GM21529 (cell line): Measurements from ENCODE around the gene MAPKBP1.

ENCODE experiments used
- ATAC-seq: cut with Tn5 transposase; IDR thresholded peaks from one replicate; pipeline ENCODE4 v1.9.1; 2021; ENCODE audit not compliant: unreplicated experiment

Gene MAPKBP1

DNA sequence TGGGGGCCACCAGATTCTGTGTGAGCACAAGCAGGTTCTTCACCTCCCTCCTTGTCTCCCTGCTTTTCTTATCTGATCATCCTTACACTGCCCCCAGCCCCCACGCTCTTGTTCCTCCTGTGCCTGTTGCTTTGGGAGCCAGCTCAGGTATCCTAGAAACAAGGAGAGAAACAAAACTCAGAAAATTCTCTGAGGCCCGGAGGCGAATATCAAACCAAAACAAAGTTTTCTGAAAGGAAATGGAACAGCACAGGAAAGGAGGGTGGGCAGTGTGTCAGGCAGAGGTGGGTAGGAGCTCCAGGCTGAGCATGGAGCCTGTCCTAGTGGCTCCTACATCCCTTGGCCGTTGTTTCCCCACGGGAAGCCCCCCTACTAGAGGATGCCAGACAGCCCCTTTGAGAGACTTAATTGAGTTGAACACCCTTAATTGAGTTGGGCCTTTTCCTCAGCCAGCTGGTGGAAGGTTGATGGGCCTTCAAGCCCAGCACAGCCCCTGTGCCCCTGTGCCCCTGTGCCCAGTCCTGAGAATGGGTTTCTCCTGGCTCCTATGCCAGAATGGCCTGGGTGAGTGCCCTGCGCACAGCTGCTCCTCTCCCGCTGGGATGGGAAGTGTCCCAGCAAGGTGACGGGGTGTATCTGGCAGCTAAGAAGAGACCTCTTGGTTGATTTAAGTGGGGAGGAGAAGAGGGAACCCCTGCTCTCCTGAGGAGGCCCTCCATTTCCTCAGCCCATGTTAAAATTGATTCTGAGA lies 30.8 kb downstream of the MAPKBP1 start:
- no peak for ATAC-seq

DNA sequence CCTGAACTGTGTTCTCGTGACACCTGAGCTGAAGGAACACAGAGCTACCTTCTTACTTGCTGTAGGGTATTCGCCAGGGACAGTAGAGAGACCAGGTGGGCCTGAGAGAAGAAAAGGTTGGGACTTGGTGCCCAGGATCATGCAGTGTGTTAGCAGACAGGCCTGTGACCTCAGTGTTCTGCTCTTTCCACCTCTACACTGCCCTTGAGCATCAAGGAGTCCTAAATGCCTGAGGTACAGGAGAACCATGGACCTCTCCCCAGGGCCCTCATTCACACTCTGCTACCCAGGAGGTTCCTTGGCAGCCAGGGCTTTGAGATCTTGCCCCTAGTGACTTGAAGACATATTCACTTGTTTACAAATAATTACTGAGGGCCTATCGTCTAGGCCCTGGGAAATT lies 31.4 kb downstream of the MAPKBP1 start:
- ATAC-seq, result no peak

DNA sequence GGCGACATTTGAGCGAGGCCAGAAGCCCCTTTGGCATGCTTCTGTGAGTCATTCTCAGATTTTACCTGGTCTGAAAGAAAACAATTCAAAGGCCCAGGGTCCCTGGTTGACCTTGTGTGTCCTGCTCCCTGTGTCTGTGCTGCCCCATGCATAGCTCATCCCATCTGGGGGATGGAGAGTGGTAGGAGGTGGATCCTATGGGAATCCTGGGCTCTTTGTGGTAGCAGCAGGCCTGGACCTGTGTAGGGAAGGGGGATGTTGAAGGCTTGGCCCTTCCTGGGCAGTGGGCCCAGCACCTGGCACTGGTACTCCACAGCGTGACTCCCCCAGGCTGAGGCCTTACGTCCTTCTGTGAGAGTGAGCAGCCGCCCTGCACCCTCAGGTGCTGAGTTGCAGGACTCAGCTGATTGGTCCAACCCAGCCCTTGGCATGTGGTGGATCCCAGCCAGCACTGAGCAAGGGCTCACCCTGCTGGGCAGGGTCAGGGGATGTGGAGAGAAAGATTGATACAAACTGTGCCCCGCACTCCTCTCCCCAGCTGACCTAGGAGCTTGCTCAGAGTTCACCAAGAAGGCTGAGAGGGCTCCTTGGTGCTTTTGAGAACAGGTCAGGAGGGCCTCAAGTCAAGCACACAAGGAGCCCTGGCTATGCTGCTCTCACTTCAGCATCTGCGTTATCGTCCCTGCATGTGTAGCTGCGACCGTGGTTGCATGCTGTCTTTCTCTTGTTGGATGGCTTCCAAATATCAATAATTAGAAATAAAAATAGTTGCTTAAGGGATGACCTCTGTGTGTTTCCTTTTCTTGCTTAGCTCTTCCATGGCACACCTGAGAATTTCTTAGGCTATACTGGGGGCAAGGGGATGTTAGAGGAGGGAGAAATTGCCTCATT lies 32.3 kb downstream of the MAPKBP1 start:
- no peak for ATAC-seq

DNA sequence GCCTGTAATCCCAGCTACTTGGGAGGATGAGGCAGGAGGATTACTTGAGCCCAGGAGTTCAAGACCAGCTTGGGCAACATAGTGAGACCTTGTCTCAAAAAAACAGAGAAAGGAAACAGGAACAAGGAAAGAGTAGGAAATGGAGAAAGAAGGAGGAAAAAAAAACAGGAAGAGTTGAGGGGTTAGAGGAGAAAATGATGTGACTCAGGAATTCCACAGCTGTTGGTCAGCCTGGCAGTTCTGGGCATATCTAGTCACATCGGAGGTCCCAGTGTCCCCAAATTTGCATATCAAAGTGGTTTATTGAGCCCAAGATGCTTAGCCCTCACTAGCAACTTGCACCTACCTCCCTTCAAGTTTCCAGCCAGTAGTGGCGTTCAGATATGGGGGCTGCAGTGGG lies 34.8 kb downstream of the MAPKBP1 start:
- ATAC-seq, result no peak

DNA sequence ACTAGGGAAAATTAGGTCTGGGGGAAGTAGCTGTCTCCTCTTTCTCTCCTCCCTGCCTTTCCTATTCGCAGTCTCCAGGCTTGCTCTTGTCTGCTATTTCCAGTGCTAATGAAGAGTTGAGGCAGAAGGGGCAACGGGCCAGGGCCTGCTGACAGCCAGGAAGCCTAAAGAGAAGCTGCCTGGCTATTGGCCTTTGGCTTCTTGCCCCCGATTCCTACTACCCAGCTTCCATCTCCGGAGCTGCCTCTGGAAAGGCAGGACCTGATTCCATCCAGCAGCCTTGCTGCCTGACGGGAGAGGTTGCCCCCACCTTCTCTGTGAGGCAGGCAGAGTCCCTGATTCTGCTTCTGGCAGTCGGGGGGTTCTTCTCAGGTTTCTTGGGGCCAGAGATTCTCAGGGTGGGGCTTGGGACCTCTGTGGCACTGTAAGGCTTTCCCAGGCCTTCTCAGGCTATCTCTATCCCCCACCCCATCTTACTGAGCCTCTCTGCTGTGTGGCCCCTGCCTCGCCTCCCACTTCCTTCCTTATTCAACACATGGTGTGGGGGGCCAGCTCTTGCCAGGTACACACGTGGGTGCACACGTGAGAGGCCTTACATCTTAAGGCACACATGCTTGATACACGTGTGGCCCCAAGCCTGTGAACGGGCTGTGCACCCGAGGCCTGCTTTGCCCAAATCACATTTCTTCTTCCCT lies 35.4 kb downstream of the MAPKBP1 start:
- ATAC-seq, result no peak

DNA sequence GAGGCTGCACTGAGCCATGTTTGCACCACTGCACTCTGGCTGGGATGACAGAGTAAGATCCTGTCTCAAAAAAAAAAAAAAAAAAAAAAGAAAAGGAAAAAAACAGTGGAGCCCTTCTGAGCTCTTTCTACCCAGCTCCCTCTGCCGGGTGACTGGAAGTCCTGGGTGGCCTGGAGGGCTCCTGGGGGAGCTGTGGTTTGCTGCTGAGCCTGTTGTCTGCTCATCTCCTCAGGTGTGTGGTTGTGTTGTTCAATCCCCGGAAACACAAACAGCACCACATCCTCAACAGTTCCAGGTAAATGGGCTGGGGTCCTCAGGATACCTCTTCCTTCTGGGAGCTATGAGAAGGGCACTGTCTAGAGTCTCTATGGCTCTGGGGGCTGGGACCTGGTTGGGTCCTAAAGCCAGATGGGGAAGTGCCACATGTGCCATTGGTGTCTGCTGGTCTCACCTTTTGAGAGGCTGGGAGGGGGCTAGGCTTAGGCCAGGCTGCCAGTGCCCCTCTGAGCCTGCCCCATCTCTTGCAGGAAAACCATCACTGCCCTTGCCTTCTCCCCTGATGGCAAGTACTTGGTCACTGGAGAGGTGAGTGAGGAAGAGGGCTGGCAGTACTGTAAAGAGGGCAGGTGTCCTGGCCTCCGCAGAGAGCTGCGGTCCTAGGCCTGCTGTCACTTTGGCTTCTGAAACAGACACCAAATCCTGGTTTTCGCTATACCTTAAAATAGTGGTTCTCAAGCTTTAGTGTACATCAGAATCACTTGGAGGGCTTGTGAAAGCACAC lies 36.6 kb downstream of the MAPKBP1 start:
- no peak for ATAC-seq

DNA sequence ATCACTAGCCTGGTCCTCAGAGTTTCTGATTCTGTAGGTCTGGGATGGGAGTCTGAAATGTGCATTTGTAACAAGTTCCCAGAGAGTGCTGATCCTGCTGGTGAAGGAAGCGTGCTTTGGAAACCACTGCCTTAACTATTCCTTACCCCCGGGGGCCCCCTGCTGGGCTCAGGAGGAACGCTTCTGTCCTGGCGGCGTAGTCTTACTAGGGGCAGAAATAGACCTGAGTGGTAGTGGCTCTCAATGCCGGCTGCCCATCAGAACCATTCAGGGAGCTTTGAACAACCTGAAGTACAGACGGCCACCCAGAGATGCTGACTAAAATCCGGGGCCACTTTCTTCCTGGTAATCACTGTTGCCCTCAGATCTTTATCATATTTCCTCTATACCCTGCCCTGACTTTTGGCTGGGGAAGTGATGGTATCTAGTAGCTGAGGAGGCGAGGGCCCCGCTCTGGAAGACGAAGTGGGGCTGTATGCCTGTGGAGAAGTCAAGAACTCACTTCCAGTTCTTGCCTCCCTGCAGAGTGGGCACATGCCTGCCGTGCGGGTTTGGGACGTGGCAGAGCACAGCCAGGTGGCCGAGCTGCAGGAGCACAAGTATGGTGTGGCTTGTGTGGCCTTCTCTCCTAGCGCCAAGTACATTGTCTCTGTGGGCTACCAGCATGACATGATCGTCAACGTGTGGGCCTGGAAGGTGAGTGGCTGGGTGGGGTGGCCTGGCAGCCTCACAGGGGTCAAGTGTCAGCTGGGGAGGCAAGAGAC lies 37.3 kb downstream of the MAPKBP1 start:
- no peak for ATAC-seq

DNA sequence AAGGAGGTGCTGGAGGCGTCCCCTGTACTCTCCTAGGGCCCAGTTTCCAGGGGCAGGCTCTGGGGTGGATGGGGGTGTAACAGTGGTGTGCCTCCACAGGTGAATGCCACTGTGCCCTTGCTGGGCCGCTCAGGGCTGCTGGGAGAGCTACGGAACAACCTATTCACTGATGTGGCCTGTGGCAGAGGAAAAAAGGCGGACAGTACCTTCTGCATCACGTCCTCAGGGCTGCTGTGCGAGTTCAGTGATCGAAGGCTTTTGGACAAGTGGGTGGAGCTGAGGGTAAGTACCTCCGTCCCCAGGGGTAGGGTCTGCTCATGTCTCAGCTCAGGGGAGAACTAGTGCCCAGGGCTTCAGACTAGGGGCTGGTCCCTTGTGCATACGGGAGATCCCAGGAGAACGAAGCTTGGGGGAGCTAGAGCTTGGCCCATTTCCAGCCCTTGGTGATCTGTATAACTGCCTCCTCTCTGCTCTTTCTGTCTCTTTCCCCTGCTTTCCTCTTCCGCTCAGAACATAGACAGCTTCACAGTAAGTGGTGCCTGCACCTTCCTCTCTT lies 38.6 kb downstream of the MAPKBP1 start:
- no peak for ATAC-seq

DNA sequence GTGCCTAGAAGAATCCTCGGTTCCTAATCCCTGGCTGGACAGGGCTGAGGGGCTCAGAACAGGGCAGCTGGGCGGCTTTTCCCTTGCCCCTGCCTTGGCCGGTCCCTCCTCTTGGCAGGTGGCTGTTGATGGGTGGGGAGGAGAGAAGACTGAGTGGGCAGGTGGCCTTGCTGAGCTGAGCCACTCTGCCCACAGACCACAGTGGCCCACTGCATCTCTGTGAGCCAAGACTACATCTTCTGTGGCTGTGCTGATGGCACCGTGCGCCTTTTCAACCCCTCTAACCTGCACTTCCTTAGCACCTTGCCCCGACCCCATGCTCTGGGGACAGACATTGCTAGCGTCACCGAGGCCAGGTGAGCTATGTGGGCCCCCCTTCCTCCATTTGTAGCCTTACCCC lies 39.1 kb downstream of the MAPKBP1 start:
- ATAC-seq, result no peak

DNA sequence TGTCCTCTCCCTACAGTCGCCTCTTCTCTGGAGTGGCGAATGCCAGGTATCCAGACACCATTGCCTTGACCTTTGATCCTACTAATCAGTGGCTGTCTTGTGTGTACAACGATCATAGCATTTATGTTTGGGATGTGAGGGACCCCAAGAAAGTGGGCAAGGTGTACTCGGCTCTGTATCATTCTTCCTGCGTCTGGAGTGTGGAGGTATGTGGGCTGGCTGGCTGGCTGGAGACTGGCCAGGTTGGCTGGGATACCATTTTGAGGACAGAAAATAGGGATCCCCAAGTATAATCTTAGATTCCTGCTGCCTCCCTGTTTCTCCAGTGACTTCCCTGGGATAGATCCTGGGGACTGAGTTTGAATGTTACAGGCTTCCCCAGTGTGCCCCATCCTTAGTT lies 40.2 kb downstream of the MAPKBP1 start:
- no peak for ATAC-seq

DNA sequence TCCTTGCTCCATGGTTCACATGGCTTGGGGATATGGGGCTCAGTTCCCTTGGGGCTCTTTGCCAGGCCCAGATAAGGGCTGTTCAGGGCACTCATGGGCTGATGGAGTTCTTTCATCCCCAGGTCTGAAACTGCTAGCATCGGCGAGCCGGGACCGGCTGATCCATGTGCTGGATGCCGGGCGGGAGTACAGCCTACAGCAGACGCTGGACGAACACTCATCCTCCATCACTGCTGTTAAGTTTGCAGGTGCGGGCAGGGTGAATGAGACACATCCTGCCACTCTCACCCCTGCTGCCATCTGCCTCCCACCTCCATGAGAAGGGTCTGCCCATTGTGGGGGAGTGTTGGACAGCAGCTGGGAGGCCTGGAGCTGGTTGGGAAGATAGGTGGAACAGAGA lies 42.5 kb downstream of the MAPKBP1 start:
- ATAC-seq, result no peak

DNA sequence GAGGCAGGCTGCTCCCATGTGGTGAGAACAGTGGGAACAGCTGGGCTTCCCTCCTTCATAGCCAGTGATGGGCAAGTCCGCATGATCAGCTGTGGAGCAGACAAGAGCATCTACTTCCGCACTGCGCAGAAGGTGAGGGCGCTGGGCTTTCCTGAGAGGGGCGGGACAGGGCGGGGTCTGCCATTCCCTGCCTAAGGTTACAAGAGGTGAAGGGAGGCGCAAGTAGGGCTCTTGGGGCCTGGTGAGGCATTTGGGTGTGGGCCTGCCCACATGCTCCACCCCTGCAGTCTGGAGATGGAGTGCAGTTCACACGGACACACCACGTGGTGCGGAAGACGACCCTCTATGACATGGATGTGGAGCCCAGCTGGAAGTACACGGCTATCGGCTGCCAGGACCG lies 43.0 kb downstream of the MAPKBP1 start:
- no peak for ATAC-seq

DNA sequence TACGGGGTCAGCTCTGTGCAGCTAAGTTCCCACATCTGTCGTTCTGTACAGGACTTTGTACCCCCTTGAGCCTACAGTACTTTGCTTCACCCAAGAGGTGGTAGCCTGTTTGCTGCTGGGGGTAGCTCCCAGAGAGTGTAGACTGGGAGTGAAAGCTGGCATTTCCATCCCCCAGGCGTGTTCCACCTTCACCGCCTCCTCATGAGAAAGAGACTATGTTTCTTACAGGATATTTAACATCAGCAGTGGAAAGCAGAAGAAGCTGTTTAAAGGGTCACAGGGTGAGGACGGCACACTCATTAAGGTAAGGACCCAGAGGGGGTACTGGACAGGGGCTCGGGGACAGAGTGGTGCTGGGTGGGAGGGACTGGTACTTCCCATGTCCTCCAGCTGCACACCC lies 43.5 kb downstream of the MAPKBP1 start:
- no peak for ATAC-seq

DNA sequence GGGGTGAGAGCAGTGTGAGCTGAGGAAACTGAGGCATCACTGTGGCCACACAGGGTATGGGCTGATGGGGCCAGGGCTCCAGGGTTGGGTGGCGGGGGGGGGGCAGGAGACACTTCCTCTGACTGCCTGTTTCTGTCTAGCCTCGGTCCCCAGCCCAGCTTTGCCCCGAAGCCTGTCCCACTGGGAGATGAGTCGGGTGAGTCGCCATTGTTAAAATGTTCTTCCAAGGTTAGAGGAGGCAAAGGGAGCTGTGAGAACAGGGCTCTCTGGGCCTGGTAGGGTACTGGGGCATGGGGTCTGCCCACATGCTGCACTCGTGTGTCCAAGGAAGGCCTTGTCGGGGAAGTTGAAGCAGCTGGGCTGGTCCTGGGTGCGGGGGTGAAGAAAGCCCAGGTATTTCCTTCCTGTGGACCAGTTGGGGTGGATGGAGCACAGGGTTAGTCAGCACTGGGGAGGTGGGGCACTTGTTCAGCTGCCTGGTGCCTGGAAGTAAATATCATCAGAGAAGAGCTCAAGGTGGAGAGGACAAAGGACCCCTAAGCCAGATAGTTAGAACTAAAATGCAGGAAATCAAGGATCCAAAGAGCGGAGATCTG lies 45.3 kb downstream of the MAPKBP1 start:
- no peak for ATAC-seq

DNA sequence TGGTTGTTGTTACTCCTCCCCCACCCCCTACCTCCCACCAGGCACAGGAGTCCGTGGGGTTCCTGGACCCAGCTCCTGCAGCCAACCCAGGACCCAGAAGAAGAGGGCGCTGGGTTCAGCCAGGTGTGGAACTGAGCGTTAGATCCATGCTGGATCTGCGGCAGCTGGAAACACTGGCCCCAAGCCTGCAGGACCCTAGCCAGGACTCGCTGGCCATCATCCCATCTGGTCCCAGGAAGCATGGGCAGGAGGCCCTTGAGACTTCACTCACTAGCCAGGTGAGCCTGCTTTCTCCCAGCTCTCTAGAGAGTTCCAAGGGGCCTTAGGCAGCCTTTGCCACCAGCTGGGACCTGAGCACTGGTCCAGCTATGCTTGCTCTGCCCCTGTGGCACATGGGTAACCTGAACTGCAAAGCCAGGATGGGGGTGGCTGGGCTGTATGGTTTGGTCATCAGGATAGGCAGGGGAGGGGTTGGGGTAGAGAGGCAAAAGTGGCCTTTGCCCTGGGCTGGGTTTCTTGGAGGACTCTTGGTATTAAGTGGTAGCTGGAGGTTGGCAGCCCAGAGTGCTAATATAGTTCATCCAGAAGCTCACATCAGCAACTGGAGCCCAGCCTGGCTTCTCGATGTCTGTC lies 46.6 kb downstream of the MAPKBP1 start:
- ATAC-seq, result no peak

DNA sequence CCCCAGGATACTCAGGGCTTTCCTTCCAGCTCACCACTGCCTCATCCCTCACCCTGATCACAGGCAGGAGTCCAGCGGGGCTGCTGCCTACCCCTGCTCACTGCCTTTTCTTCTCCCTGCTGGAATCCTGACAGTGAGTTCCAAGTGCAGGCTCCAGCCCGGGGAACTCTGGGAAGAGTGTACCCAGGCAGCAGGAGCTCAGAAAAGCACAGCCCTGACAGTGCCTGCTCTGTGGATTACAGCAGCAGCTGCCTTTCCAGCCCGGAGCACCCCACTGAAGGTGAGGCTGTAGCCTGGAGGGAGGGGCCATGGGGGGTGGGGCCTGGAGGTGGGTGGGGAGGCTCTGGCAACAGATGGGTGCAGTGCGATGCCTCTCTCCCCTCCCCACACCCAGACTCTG lies 47.5 kb downstream of the MAPKBP1 start:
- no peak for ATAC-seq

DNA sequence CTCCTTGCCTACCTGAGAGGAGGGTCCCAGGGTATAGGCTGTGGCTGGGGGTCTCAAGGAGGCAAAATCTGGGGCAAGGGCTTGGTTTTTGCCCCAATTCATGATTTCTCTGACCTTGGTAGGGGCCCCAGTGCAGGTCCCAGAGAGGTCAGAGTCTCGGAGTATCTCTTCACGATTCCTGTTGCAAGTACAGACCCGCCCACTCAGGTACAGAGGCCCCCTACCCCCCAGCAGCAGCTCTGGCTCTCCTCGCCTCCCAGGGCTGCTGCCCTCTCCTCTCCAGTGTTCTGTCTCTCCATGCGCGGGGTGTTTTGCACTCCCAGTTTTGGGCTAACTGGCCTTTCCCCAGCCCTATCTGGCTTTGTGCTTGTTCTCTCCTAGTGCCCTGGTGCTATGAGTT lies 48.2 kb downstream of the MAPKBP1 start:
- no peak for ATAC-seq

DNA sequence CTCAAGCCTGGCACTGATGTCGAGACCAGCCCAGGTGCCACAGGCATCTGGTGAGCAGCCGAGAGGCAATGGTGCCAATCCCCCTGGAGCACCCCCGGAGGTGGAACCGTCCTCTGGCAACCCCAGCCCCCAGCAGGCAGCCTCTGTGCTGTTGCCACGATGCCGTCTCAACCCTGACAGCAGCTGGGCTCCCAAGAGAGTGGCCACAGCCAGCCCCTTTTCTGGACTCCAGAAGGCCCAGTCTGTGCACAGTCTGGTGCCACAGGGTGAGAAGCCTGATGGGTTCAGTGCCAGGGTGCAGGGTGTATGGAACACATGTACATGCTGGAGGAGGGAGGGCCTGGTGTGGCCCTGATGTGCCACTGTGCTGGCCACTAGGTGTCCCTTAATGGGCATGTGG lies 48.7 kb downstream of the MAPKBP1 start:
- ATAC-seq, result no peak

DNA sequence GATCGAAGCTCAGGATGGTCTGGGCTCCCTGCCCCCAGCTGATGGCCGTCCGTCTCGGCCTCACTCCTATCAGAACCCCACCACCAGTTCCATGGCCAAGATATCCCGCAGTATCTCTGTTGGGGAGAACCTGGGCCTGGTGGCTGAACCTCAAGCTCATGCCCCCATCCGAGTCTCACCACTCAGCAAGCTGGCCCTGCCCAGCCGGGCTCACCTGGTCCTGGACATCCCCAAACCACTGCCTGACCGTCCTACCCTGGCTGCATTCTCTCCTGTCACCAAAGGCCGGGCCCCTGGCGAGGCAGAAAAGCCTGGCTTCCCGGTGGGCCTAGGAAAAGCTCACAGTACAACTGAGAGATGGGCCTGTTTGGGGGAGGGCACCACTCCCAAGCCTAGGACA lies 49.2 kb downstream of the MAPKBP1 start:
- no peak for ATAC-seq
